Tibial nerve (tissue), 3 donors: ENCODE data around the gene ARFGEF3.

ENCODE experiments used
- POLR2A ChIP-seq, 2 donors: fragments of 450-650 bp; IDR thresholded peaks; one replicate each; pipeline ENCODE4 v1.6.1; 2017; ENCODE audit warnings: antibody characterized with exemption in 2 of 2, mild to moderate bottlenecking in 2 of 2, moderate library complexity in 2 of 2
- TF ChIP-seq, protein P1 (sequence below), 5 experiments: fragments of 200-600 bp in 3 of 5; fragments of 450-650 bp in 2 of 5; sonication (generic) in 3 of 5; IDR thresholded peaks; one replicate each; pipeline ENCODE4 v1.5.1; 2016 to 2019; ENCODE audit warnings: antibody characterized with exemption in 5 of 5, mild to moderate bottlenecking in 3 of 5, moderate library complexity in 2 of 5

DNA sequence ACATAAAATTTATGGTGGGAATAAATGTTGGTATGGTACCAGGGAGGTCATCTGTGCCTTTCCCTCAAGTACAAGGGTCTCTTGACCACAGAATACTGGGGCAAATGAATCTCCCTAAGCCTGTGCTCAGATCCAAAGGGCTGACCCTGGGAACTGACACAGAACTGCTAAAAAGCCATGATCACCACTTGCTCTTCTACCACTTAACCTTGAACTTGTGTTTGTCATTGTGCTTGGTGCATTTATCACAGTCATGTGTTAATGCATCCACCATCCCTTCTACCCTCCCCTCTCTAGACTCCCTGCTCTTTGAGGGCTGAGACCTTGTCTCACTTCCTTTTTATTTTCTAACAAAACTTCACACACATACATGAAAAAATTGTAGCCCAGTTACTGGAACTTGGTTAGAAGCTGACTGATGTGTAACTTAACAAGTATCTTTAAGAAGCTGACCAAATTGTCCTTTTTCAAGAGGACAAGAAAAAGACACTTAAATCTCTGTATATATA is 102.7 kb downstream of the ARFGEF3 start:
- TF ChIP-seq POLR2A (IDR thresholded peaks at IDR 0.05) = no peak
- TF ChIP-seq, protein P1, sequence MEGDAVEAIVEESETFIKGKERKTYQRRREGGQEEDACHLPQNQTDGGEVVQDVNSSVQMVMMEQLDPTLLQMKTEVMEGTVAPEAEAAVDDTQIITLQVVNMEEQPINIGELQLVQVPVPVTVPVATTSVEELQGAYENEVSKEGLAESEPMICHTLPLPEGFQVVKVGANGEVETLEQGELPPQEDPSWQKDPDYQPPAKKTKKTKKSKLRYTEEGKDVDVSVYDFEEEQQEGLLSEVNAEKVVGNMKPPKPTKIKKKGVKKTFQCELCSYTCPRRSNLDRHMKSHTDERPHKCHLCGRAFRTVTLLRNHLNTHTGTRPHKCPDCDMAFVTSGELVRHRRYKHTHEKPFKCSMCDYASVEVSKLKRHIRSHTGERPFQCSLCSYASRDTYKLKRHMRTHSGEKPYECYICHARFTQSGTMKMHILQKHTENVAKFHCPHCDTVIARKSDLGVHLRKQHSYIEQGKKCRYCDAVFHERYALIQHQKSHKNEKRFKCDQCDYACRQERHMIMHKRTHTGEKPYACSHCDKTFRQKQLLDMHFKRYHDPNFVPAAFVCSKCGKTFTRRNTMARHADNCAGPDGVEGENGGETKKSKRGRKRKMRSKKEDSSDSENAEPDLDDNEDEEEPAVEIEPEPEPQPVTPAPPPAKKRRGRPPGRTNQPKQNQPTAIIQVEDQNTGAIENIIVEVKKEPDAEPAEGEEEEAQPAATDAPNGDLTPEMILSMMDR (IDR thresholded peaks at IDR 0.05) = no peak
